NCI-H69 (cell line): Measurements from ENCODE around the gene TECTB.
A peak's percentile ranks its signal among the peaks of the same experiment; 100 is the strongest.

ENCODE experiments used
- DNase-seq: peaks from one replicate; lab custom pipeline; 2025; lab: John Stamatoyannopoulos, UW

TECTB gene

DNA sequence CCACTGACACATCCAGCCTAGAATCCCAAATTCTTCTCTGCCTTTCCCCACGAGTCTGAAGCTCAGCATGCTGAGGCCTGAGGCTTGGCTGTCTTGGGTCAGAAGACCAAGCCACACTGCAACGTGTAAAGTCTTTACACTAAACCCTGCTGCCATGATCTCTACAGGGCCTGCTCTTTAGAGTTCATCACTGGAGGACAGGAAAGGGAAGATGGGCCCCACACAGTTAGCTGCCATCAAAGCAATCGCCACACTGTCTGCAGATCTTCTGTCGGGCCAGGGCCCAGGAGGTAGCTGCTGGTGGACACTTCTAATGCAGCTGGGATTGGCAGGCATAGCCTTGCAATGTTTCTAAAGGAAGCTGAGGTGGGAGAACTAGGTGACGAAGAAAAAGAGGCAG, 8.4 kb upstream of the TECTB start:
- no peak for DNase-seq

DNA sequence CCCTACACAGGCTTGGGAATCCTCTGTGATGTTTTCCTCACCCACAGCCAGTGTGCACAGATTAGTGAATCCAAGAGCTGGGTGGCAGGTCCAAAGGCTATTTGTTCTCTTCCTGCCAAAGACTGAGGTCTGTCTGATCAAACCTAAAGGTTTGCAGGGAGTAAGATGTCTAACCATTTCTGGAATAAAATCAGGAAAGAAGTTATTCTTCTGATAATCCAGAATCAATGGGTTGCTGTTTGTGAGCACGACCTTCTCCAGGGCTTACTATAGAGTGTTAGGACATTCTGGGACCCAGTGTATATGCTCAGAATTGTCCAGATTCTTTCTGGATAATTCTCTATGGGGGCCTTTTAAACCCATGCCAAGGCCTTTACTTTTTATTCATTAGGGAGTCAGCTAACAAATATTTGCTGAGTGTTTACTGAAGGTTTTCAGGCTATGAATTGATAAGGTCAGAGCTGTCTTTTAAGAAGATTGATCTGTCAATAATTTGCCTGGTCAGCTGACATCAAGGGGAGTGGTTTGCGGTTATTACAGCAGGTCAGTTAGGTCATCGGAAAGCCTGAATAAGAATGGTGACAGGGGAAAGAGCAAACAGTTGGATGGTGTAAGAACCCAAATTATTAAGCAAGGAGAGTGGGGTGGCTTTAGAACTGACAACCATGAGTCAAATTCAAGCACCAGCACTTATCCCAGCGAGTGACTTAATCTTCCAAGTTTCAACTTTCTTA, 7.5 kb upstream of the TECTB start:
- no peak for DNase-seq

- no peak for DNase-seq
These were observed 4.3 kb upstream of the TECTB start for GRCh38 chr10:112278871-112279270.

GRCh38 chr10:112279433-112279832, 3.8 kb upstream of the TECTB start:
- DNase-seq, result no peak

- no peak for DNase-seq
These were observed 2.8 kb upstream of the TECTB start for GRCh38 chr10:112280205-112280921.

- no peak for DNase-seq
These were observed 1.1 kb upstream of the TECTB start for GRCh38 chr10:112282086-112282485.

- DNase-seq, result peak; percentile 21
These were observed 3.9 kb downstream of the TECTB start for GRCh38 chr10:112286837-112287818.

DNA sequence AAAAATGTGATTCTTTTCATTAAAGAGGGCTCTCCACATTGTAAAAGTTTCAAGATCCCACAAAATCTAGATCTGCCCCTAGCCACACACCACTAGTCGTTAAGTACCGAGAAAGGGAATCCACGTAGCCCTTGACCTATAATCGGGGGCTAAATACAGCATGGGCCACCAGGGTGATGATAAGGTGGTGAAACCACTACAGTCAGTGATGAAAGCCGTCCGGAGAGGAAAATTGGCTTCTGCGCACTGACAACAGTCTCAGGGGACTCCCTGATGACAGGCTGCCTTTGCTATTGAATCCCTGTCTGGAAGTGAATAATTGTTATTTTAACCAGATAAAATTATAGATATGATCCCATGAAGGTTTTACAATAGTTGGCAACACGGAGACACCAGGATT, 4.6 kb downstream of the TECTB start:
- no peak for DNase-seq

- no peak for DNase-seq
These were observed 5.3 kb downstream of the TECTB start for GRCh38 chr10:112288486-112288885.

- no peak for DNase-seq
These were observed 6.3 kb downstream of the TECTB start for GRCh38 chr10:112289373-112290053.

- DNase-seq, result no peak
These were observed 6.8 kb downstream of the TECTB start for GRCh38 chr10:112290054-112290373.

DNA sequence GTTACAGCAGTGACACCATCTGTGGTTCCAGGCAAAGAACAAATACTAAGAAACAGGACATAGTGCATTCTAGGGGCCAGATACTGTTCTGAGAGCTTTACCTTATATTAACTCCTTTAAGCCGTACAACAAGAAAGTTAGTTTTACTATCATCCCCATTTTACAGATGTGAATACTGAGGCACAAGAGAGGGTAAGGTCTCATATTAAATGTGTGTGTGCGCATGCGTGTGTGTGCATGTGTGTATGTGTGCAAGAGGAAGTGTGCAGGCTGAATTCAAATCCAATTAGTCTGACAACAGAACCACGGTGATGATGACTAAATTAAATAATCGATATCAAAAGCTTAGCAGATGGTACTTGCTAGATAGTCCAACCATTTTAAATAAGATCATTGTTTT, 11.0 kb downstream of the TECTB start:
- no peak for DNase-seq

- no peak for DNase-seq
These were observed 12.9 kb downstream of the TECTB start for GRCh38 chr10:112295853-112296830.

- DNase-seq, result no peak
These were observed 13.7 kb downstream of the TECTB start for GRCh38 chr10:112296908-112297331.

GRCh38 chr10:112298581-112298980, 15.4 kb downstream of the TECTB start:
- DNase-seq, result no peak

DNA sequence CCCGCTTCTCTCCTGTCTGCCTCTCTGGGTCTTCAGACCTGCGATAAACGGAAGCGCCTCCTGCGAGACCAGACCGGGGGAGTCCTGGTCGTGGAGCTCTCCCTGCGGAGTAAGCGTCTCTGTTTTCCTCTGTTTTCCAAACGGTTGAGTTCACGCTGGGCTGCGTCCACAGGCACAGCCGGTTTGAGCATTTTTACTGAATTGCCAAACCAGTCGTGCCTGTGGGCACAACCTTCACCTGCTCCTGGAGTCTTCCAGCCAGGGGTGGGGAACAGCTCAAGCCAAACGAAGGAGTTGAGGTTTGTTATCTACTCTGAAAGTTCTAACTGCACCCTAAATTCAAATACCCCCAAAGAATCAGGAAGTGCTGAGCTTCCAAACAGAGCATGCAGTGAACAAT, 16.3 kb downstream of the TECTB start:
- DNase-seq, result no peak

- no peak for DNase-seq
These were observed 19.1 kb downstream of the TECTB start for GRCh38 chr10:112302335-112302734.

DNA sequence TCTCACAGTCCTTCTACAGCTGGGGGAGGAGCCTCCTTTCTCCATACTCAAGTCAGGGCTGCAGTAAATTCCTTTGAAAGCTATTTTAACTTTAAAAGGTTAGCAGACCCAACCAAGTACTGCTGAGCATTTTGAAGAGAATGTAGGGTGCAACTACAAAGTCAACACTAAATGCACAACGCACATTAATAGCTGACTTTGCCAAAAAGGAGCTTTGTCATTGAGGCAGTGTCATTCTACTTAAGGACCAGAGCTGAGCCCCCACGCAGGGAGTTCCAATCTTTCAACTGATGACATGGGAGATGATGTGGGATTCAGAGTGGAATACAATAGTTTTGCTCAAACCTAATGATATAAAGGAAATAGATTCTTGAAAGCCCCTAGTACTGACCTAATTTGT, 20.3 kb downstream of the TECTB start:
- no peak for DNase-seq

DNA sequence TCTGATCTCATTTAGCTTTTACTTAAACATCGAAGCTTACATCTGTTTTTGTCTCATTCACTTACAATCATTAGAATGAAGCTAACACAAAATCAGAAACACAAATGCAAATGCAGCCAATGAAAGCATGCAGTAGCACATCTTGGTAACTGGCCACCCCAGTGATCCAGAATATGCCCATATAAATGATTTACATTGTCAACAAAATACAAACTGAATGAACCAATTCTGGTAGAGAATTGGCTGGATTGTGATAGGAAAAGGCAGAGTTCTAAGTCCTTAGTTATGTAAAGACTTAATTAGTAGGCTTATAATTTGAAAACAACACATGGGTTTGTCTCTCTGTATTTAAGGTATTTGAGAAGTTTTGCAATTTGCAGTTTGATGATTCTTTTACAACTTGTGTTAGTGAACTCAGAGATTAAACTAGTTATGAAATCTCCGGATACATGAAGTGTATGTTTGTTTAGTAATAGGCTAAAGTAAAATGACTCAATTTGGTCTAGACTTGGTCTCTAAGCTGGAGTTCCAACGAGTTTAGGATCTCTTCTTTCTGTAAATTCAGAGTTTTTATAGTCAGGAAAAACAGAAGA, 21.2 kb downstream of the TECTB start:
- no peak for DNase-seq

- DNase-seq, result peak; percentile 46
These were observed 24.3 kb downstream of the TECTB start for GRCh38 chr10:112307358-112308124.
